ENCODE measurements around the gene CAPN10.

The CAPN10 gene

GRCh38 chr2:240642806-240643092, 56.2 kb downstream of the CAPN10 start:
- DNase-seq = no peak

DNA sequence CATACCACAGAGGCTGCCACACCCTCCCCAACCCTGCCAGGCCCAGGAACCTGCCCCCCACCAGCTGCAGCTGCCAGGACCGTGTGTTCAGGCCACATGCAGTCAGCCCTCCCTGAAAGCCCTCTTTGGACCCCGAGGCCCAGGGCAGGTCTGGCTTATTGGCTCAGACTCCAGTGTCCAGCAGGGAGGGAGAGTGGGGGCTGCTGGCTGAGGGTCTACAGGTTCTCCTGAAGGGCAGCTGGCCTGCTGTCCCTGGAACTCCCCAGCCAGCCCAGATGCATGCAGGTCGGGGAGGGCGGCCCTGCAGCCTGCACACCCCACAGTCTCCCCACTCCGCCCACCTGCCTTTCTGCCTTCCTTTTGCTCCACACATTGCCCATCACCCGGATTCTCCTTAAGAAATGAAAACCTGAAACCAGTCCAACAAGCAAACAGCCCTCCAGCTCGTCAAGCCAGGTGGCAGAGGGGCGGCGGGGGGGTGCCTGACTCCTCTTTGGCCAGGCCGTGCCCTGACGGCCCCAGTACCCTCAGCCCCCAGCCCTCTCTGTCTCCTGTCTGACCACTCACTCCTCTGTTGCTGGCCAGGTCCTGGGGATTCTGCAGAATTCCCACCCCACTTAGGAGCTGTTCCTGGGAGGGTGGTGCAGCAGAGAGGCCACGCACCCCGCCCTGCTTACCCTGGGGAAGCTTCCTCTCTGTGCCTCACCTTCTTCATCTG, 56.7 kb downstream of the CAPN10 start:
- no peak for DNase-seq

DNA sequence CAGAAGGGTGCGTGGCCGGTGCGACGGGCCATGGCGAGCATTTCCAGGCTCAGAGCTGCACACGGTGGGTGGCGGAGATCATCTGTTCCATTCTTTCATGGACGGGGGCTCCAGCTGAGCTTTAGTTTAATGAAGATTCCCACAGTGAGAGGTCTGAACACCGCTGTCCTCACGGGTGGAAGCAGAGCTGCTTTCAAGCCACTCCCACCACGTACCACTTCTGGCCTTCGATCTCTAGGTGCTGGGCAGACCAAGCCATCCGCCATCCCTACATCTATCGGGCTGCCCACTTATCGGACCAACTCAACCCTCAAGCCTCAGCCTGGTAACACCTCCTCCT, 57.2 kb downstream of the CAPN10 start:
- DNase-seq = no peak

- DNase-seq = no peak
Measured at GRCh38 chr2:240644171-240644651, 57.7 kb downstream of the CAPN10 start.

GRCh38 chr2:240644859-240645301, 58.3 kb downstream of the CAPN10 start:
- DNase-seq = no peak

GRCh38 chr2:240645346-240645745, 58.8 kb downstream of the CAPN10 start:
- no peak for DNase-seq

DNA sequence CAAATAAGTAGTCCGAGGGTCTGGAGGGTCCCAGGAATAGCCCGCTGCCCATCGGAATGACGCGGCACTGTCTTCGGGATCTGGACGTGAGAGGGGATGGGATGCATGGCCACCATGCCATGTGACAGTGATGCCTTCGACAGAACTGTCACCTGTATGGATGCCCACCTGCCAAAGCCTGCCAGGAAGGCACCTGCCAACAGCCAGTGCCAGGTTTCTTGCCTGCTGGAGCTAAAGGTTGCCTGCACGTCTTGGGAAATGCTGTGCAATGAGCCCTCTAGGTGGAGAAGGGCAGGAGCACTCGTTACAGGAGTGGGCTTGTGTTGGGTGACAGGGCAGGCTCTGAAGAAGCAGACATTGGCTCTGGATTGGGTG, 59.3 kb downstream of the CAPN10 start:
- no peak for DNase-seq

- DNase-seq = no peak
Measured at GRCh38 chr2:240646176-240646899, 59.8 kb downstream of the CAPN10 start.

DNA sequence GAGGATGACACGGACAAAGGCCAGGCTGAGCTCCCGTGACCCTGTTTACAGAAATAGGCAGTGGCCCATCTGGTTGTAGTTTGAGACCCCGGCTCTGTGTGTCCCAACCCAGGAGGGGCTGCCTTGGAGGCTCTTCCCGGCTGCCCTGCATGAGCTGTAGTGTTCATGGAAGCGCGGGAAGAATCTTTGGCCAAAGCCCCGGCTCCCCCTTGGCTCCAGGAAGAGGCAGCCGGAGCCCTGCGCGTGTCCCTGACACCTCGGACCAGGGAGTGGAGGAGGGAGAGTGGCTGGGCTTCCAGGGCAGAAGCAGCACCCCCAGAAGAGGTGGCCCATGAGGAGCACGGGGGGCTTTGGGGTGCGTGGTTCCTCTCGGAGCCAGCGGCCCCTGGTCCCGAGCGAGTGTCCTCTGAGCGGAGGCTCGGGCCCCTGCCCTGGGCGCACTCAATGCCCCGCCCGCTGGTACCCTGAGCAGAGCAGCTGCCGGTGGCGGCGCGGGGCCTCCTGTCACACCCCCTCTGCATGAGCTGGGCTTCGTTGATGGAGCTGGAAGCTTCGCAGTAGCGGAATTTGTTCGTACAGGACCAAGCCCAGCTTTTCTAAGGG, 60.5 kb downstream of the CAPN10 start:
- no peak for DNase-seq

GRCh38 chr2:240647503-240648154, 61.1 kb downstream of the CAPN10 start:
- no peak for DNase-seq

GRCh38 chr2:240648155-240648649, 61.7 kb downstream of the CAPN10 start:
- DNase-seq = no peak

Data from NCI-H524 treated with DMSO at 0.1 percent for 48 hours (cell line).